Common myeloid progenitor, CD34-positive (primary cell): ENCODE data around the gene SPG7.

Experiments used
- CTCF ChIA-PET: fragments of 350-600 bp; sonication (Branson Sonifier 250); formaldehyde crosslinking; loops from one replicate; lab custom pipeline; 2021; ENCODE audit warnings: antibody characterized with exemption; lab: Charles Lee
- POLR2A ChIA-PET: fragments of 350-600 bp; sonication (Branson Sonifier 250); formaldehyde crosslinking; loops from one replicate; lab custom pipeline; 2021; ENCODE audit warnings: antibody characterized with exemption; lab: Charles Lee
- DNase-seq, 3 donors: peaks; one replicate each; pipeline versions ENCODE4 v3.0.0 to v3.0.0-alpha.2; 2013
- H3K27ac ChIP-seq, 2 experiments: 1 replicate in 1 of 2; 2 replicates in 1 of 2; pipeline ENCODE4 v1.7.0; 2013; ENCODE audit warnings: inconsistent platforms in 2 of 2, low read length in 2 of 2, mild to moderate bottlenecking in 2 of 2, low read depth in 1 of 2, moderate library complexity in 1 of 2; ENCODE audit not compliant: severe bottlenecking in 2 of 2, insufficient read depth in 1 of 2, poor library complexity in 1 of 2
- H3K27me3 ChIP-seq, 5 experiments: replicated peaks in 2 of 5; 1 replicate in 3 of 5; 2 replicates in 2 of 5; pipeline versions ENCODE4 v1.6.1 to v1.7.0; 2013; ENCODE audit warnings: low read length in 4 of 5, mild to moderate bottlenecking in 2 of 5, moderate library complexity in 2 of 5, inconsistent platforms in 1 of 5; ENCODE audit not compliant: insufficient read depth in 5 of 5, control insufficient read depth in 4 of 5
- H3K36me3 ChIP-seq, 4 experiments: 1 replicate in 2 of 4; 2 replicates in 2 of 4; pipeline versions ENCODE4 v1.6.1 to v1.7.0; 2013; ENCODE audit warnings: low read length in 3 of 4, control low read depth in 1 of 4, mild to moderate bottlenecking in 1 of 4; ENCODE audit not compliant: control insufficient read depth in 4 of 4, insufficient read depth in 4 of 4
- H3K4me1 ChIP-seq, 4 experiments: 1 replicate in 3 of 4; 2 replicates in 1 of 4; pipeline versions ENCODE4 v1.6.1 to v1.7.1; 2013; ENCODE audit warnings: low read length in 3 of 4, mild to moderate bottlenecking in 3 of 4, control low read depth in 1 of 4, inconsistent platforms in 1 of 4, moderate library complexity in 1 of 4; ENCODE audit not compliant: control insufficient read depth in 4 of 4, insufficient read depth in 4 of 4; ENCODE audit errors: control extremely low read depth in 1 of 4
- H3K4me3 ChIP-seq, 7 experiments: 1 replicate in 4 of 7; 2 replicates in 3 of 7; pipeline versions ENCODE4 v1.5.1 to v1.7.0; 2013; ENCODE audit warnings: mild to moderate bottlenecking in 7 of 7, low read length in 6 of 7, moderate library complexity in 6 of 7, inconsistent platforms in 2 of 7, low read depth in 2 of 7, control low read depth in 1 of 7; ENCODE audit not compliant: insufficient read depth in 4 of 7, control insufficient read depth in 1 of 7; ENCODE audit errors: extremely low read depth in 1 of 7
- H3K9me3 ChIP-seq, 5 experiments: 1 replicate in 4 of 5; 2 replicates in 1 of 5; pipeline versions ENCODE4 v1.6.1 to v1.7.1; 2013; ENCODE audit warnings: low read length in 4 of 5, mild to moderate bottlenecking in 2 of 5, inconsistent platforms in 1 of 5, low read depth in 1 of 5, moderate library complexity in 1 of 5; ENCODE audit not compliant: control insufficient read depth in 4 of 5, insufficient read depth in 2 of 5; ENCODE audit errors: control extremely low read depth in 1 of 5
- WGBS: methylation state at CpG from one replicate; pipeline ENCODE4 v1.1.5; 2013; ENCODE audit not compliant: insufficient coverage; 5-methylcytosine and 5-hydroxymethylcytosine counted together

The SPG7 gene

DNA sequence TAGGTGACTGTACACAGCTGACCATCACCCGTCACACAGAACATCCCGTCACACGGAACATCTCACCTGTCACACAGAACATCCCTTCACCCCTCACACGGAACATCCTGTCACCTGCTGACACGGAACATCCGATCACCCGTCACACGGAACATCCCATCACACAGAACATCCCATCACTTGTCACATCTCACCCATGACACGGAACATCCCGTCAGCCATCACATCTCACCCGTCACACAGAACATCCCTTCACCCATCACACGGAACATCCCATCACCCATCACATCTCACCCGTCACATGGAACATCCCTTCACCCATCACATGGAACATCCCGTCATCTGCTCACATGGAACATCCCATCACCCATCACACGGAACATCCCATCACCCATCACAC, 71.1 kb downstream of the SPG7 start:
- peaks cover 0 to 23% (median 15%) of the 10 kb centered on the region in 4 experiments for H3K4me1 ChIP-seq
- H3K9me3 ChIP-seq = peaks cover 0 to 9% (median 0%) of the 10 kb centered on the region in 5 experiments
- ChIA-PET POLR2A (no interaction called here), CTCF (interaction anchor here (0.6 kb wide), 1 partner anchor 70 kb away, joined by 3 read pairs; no protein-coding TSS in a partner anchor)
- no peaks in the 10 kb centered on the region for H3K36me3 ChIP-seq
- no peak overlapping the region for H3K27ac ChIP-seq
- no peak overlapping the region for H3K4me3 ChIP-seq
- no peak for DNase-seq
- 91% methylated on average over 14 of the region's 15 CpGs for WGBS
- H3K27me3 ChIP-seq = peaks cover 0 to 32% (median 2%) of the 10 kb centered on the region in 5 experiments

DNA sequence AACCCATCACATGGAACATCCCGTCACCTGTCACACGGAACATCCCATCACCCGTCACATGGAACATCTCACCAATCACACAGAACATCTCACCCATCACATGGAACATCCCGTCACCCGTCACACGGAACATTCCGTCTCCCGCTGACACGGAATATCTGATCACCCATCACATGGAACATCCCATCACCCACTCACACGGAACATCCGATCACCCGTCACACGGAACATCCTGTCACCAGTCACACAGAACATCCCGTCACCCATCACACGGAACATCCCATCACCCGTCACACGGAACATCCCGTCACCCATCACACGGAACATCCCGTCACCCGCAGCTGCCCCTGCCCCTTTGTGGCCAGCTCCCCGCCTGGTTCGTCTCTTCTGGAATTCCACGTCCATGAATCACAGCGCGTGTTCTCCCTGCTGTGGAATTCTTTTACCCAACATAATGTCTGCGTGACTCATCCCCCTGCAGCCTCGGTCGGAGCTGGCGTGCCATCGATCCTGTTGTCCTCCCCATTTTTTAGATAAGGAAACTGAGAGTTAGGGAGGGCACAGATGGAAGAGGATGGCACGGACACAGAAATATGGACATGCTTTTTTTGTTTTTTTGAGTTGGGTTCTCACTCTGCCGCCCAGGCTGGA, 73.0 kb downstream of the SPG7 start:
- Histone ChIP-seq H3K36me3 (no peaks in the 10 kb centered on the region), H3K27me3 (peaks cover 0 to 15% (median 0%) of the 10 kb centered on the region in 5 experiments), H3K4me3 (no peak overlapping the region), H3K9me3 (peaks cover 0 to 9% (median 0%) of the 10 kb centered on the region in 5 experiments), H3K27ac (no peak overlapping the region), H3K4me1 (peaks cover 0 to 9% (median 2%) of the 10 kb centered on the region in 4 experiments)
- DNase-seq = no peak
- 92% methylated on average over 28 of the region's 33 CpGs for WGBS
- ChIA-PET POLR2A (no interaction called here), CTCF (no interaction called here)

DNA sequence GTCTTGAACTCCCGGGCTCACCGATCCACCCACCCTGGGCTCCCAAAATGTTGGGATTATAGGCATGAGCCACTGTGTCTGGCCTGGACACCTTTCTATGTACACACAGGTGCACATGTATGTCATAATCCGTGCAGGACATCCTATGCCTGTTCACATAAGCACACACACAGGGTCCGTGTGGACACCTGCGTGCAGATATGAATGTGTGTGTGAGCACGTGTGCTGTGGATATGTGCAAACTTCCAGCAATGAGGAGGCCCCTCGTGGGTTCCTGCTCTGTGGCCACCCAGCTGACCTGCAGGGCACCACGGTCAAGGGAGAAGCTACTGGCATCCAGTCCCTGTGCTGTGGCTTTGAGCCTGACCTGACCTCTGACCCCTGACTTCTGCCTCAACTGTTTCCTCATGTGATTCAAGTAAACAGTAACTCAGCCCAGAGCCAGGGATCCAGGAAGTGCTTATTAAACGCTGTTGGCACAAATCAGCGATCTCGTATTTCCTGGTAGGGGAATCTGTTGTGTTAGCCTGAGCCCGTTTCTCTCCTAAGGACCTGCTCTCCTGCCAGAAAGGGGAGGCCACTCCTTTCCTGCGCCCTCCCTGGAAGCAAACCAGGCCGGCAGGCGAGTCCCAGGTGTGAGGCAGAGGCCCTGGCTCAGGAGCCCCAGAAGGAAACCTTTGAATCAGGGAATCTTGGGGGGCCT, 73.8 kb downstream of the SPG7 start:
- peaks cover 0 to 7% (median 2%) of the 10 kb centered on the region in 4 experiments for H3K4me1 ChIP-seq
- POLR2A ChIA-PET = no interaction called here
- 64% methylated on average over 8 of the region's 15 CpGs for WGBS
- peaks cover 0 to 5% (median 0%) of the 10 kb centered on the region in 5 experiments for H3K9me3 ChIP-seq
- CTCF ChIA-PET = no interaction called here
- no peak overlapping the region for H3K27ac ChIP-seq
- peaks cover 0 to 7% (median 0%) of the 10 kb centered on the region in 5 experiments for H3K27me3 ChIP-seq
- no peak for DNase-seq
- H3K4me3 ChIP-seq = no peak overlapping the region
- no peaks in the 10 kb centered on the region for H3K36me3 ChIP-seq

DNA sequence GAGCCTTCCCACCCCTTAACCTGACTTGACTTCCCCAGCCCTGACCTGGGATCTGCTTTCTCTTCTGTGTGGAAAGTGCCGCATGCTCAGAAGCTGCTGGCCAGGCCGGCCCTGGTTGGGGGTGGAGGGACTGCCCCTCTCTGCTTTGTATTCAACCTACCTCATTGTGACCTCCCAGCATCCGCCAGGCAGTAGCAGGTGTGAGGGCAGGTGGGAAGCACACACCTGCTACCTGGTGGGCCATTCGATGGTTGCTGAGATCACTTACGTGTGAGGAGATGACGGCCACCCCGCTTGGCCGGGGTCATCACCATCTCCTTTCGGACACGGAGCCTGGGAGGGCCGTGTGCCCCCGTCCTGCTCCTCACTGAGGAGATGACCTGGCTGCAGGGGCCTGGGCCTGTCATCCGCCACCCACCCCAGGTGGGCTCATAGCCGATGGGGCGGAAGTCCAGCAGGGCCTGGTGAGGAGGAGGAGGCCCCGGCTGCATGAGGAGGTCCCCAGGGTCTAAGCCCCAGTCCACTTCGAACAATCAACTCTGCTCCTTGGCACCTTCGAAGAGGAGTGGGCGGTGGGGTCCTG, 74.5 kb downstream of the SPG7 start:
- H3K4me1 ChIP-seq = peaks cover 0 to 7% (median 2%) of the 10 kb centered on the region in 4 experiments
- 95% methylated on average over 15 of the region's 19 CpGs for WGBS

DNA sequence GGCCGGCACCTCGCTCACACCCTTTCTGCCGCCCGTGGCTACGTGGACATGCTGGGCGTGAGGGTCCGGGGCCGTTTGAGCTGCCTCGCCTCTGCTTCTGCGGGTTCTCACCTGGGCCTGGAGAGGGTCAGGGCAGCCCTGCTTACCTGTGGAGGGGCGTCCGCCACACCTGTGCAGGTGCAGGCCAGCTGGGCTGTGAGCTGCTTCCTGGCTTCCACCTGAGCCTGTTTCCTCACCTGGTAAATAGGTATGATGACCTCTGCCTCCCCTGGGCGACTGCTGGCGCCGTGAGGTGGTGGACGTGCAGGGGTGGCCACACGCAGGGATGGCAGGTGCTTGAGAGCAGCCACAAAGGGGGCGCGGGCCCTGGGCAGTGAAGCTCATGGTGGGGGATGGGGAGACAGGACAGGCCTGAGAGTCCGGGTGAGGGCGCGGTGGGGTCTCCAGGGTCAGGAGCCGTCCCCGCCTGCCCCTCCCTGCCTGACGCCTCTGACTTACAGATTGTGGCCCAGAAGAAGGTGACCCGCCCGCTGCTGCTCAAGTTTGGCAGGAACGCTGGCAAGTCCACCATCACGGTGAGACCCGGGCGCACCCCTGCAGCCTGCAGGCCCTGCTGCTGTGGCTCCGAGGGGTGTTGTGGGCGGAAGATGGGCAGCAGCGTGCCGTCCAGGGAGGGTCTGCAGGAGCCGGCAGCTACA, 75.1 kb downstream of the SPG7 start:
- POLR2A ChIA-PET = no interaction called here
- Histone ChIP-seq H3K27ac (no peak overlapping the region), H3K4me1 (peaks cover 0 to 7% (median 2%) of the 10 kb centered on the region in 4 experiments), H3K4me3 (no peak overlapping the region), H3K27me3 (no peaks in the 10 kb centered on the region), H3K36me3 (no peaks in the 10 kb centered on the region), H3K9me3 (peaks cover 0 to 3% (median 0%) of the 10 kb centered on the region in 5 experiments)
- WGBS = 93% methylated on average over 33 of the region's 36 CpGs
- CTCF ChIA-PET = interaction anchor here (0.6 kb wide), 1 partner anchor 56 kb away, joined by 3 read pairs; no protein-coding TSS in a partner anchor
- no peak for DNase-seq

More for the DNA sequence above, 74.5 kb downstream of the SPG7 start:
- CTCF ChIA-PET = no interaction called here
- DNase-seq = no peak
- POLR2A ChIA-PET = no interaction called here
- H3K4me3 ChIP-seq = no peak overlapping the region
- no peaks in the 10 kb centered on the region for H3K36me3 ChIP-seq
- peaks cover 0 to 3% (median 0%) of the 10 kb centered on the region in 5 experiments for H3K9me3 ChIP-seq
- H3K27me3 ChIP-seq = peaks cover 0 to under 1% (median 0%) of the 10 kb centered on the region in 5 experiments
- H3K27ac ChIP-seq = no peak overlapping the region

DNA sequence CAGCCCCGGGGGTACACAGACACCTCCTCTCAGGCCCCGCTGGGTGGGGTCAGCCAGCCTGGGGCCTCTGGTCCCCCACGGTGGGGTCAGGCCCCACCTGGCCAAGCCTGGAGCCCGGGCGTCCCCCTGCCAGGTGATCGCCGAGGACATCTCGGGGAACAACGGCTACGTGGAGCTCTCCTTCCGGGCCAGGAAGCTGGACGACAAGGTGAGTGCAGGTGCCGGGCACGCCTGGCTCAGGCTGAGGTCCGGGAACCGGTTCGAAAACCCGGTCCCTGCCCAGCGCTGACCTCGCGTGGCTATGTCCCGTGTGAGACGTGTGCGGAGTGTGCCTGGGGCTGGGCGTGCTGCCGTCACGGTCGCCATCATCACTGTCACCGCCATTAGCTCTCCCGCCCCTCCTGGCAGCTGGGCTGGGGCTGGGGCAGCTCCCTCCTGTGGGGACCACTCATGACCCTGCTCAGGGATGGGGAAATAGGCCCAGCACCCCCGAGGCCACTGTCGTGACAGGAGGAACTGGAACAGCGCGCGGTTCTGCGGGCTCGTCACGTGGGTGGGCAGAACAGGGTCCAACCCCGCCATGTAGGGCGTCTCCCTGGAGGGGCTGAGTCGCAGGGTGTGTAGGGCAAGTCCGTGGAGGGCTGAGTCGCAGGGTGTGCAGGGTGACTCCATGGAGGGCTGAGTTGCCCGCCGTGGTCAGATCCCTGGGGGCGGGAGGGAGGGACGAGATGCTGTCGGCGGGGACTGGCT, 75.9 kb downstream of the SPG7 start:
- Histone ChIP-seq H3K4me1 (peaks cover 0 to 7% (median 2%) of the 10 kb centered on the region in 4 experiments), H3K27ac (no peak overlapping the region), H3K36me3 (no peaks in the 10 kb centered on the region), H3K9me3 (peaks cover 0 to 3% (median 0%) of the 10 kb centered on the region in 5 experiments), H3K27me3 (no peaks in the 10 kb centered on the region), H3K4me3 (no peak overlapping the region)
- WGBS = 95% methylated on average over 45 of the region's 49 CpGs
- CTCF ChIA-PET = interaction anchor here (0.6 kb wide), 1 partner anchor 56 kb away, joined by 3 read pairs; no protein-coding TSS in a partner anchor
- POLR2A ChIA-PET = interaction anchor here (0.6 kb wide), 1 partner anchor 53 kb away, joined by 3 read pairs; no protein-coding TSS in a partner anchor
- DNase-seq = no peak
